Stimulated activated CD4-positive, alpha-beta T cell treated with anti-CD3 and anti-CD28 coated beads, Interleukin-15, amount 100 ng/mL, for 1 hour (primary cell): ENCODE measurements around the gene AARS2.
A peak's percentile ranks its signal among the peaks of the same experiment; 100 is the strongest.

Experiments
- DNase-seq, 2 donors: peaks; one replicate each; pipeline ENCODE4 v3.0.0-alpha.2; 2020; ENCODE audit warnings: low read depth in 1 of 2, low spot score in 1 of 2

AARS2 gene

DNA sequence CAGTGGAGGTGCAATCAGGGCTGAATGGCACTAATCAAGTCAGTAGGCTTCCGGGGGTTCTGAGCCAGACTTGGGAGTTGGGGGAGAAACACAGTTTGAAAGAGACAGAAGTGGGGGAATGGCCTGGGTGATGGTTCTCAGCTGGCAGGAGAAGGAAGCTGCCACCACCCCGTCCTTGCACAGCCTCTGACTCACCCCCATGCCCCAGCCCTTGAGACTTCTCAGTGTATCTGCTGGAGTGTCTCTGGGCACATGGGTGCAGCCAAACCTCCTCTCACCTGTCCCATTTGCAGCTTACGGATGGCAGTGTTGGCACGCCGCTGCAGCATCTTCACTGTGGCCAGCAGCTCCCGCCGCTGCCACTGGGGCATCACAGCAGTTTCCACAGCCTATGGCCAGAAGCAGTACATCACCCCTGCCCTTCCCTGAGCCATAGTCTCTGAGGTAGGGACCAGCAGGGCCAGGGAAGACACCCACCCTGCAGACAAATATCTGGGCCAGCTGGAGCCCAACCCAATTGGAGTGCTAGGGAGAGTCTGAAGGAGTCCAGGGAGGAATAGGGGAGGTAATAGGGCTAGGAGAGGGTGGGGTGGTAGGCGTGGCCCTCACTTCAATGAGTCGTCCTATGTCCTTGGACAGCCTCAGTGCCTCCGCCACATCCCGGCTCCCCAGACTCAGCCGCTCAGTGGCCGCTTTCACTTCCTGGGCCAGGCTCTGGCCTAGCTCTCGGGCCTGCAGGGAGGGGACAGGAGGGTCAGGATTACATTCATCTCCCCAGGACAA, 11.2 kb downstream of the AARS2 start:
- DNase-seq: no peak

- DNase-seq: no peak
These were observed 12.0 kb downstream of the AARS2 start for GRCh38 chr6:44301106-44301505.

DNA sequence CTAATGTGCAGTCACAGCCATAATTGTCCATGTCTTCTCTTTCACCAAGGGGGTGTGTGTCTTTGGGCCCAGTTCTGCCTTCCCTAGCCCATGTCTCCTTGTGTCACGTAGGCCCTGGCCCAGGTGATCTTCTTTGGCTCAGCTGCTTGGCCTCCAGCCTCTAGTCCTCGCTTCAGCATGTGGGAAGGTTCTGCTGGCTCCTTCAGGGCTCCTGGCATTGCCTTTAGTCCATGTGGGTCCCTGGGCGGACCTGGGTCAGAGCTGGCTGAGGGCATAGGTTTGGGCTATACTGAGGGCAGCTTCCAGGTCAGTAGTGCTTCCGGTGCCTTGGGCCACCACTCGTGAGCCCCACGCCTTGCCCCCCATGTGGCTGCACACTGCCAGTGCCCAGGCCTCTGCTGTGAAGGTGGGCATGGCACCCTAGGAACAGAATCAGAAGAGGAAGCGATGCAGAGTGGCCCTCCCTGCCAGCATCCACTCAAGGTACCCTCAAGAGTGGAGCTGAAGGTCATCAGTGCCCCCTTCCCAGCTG, 12.8 kb downstream of the AARS2 start:
- no peak for DNase-seq

- no peak for DNase-seq
These were observed 14.3 kb downstream of the AARS2 start for GRCh38 chr6:44298864-44299263.

DNA sequence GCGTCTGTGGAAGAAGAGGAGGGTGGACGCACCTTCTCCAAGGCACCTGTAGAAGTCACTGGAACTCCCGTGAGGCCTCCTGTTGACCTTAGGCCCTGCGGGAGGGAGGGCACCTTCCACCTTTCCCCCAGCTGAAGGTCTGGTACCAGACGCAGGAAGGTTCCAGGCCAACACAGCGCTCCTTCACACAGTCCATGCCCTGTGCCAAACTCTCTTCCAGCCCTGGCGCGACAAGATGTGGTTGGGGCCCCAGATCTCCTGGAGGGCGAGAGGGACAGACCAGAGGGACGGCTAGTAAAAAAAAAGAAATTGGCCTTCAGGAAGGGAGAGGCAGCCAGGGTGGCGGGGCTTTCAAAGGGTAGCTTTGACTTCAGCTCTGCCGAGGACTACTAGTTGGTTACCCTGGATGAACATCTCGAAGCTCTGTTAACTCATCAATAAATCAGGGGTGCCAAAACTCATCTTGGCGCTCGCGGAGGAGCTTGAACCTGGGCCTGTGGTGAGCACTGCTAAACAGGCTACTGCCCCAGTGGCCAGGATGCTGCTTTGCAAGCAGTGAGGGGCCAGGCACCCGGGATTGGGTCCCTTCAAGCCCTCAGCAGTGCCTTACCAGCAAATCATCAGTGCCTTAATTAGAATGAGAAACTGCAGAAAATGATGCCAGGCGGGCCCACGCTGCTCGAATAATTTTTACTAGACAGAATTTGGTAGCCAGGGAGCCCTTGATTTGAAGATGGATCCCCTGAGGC, 14.9 kb downstream of the AARS2 start:
- no peak for DNase-seq

DNA sequence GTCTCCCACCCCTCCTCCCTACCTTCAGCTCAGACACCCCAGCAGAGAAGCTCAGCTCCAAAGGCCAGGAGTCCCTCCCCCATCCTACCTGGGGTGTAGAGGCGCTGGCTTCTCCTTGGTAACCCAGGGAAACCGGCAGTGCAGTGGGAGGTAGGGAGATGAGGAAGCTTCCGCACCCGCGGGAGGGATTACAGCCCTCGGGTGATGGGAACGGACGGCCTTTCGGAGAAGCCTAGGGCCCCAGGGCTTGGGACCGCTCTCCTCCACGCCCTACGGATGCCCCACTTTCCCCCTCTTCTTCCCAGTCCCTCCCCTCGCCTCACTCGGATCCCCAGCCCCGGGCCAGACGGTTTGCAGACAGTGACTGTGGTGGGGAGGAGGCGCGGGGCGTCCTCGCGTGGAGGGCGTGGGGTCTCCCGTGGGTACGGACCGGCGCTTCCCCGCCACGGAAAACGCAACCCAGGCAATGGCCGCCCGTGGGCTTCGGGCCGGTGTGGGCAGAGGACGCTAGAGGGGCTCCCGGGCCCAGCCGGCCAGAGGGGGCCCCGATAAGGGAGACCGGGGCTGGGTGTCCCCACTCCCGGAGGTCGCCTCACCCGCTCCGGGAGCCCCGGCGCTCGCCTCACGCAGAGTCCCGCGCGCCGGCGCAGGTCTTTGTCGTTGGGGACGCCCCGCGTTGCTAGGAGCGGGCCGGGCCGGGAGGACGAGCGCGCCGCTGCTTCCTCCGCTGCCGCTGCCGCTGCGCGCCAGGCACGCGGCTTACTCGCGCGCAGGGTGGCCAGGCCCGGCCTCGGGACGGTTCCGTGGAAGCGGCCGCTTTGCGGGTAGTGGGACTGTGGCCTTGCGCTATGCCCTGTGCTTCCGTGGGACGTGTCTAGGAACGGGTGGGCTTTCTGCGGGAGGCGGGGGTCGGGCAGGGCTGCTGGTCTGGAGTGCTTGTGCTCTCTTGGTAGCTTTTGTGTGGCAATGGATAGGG, 15.8 kb downstream of the AARS2 start:
- DNase-seq: peak in 1 of 2 donors; percentile 46

GRCh38 chr6:44294832-44295791, 18.0 kb downstream of the AARS2 start:
- DNase-seq: no peak

DNA sequence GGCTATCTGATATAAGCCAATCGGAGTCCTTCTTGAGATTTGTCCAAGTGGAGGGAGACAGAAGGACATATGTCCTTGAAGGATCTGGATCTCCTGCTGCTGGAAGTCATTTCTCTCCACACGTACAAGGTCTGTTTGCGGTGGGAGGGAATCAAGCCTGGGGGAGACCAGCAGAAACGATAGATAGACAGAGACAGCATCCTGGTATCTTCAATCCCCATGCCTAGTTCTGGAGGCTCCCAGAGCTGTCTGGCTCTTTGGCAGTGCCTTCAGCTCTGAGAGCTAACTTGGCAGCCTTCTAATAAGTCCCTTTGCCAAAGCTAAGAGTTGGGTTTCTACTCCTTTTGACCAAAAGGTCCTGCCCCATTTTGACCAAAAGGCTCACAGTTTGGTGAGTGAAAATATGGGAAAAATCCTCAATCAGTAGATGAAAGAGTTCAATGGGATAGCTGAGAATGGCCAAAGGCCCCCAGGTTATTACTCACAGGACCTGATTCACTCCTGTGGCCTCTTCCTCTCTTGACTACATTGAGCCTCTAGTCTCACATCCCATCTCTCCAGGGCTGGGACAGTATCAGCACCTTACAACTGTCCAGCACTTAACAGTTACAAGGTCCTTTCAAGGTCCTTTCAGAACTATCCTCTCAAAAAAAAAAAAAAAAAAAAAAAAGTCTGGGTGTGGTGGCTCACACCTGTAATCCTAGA, 20.3 kb downstream of the AARS2 start:
- DNase-seq: no peak

GRCh38 chr6:44291841-44292240, 21.3 kb downstream of the AARS2 start:
- no peak for DNase-seq

GRCh38 chr6:44289726-44290260, 23.4 kb downstream of the AARS2 start:
- DNase-seq: no peak

GRCh38 chr6:44286747-44287146, 26.4 kb downstream of the AARS2 start:
- DNase-seq: no peak

DNA sequence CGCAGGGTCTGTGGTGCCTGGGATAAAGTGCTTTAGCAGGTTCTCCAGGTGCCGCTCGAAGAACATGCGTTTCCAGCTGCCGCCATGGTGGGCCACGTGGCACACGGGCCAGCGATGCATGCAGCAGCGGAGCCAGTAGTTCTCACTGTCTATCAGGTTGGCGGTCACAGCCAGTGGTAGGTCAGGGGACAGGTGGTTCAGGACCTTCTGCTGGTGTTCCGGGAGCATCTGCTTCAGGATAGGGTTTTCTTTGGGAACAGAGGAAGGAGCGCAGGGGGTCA, 26.9 kb downstream of the AARS2 start:
- no peak for DNase-seq

DNA sequence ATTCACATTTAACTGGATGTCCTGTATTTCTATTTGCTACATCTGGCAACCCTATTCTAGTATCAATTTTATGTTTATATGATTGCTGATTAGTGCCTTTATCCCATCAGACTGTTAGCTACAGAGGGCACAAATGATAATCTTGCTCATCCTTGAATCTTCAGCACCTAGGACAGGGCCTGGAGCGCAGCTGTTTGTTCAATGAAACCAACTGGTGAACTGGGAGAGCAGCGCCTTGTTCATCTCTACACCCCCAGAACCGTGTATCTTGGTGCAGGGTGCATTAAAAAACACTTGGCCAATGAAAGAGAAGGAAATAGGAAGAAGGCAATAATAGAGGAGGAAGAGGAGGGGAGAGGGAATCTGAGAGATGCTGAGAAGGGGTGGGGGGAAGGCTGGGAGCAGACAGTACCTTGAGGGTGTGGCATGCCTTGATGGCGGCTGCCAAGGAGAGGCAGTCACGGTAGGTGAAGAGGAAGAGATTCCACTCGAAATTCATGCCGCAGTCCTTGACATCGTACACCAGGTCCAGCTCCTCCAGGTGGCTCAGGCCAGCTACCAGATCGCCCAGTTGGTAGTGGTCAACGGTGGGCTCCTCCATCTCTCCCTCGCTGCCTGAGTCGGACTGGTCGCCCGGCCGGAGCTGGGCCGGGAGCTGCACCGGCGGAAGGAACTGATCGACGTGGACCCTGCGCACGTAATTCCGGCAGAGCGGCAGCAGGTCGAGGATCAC, 27.4 kb downstream of the AARS2 start:
- DNase-seq: no peak

DNA sequence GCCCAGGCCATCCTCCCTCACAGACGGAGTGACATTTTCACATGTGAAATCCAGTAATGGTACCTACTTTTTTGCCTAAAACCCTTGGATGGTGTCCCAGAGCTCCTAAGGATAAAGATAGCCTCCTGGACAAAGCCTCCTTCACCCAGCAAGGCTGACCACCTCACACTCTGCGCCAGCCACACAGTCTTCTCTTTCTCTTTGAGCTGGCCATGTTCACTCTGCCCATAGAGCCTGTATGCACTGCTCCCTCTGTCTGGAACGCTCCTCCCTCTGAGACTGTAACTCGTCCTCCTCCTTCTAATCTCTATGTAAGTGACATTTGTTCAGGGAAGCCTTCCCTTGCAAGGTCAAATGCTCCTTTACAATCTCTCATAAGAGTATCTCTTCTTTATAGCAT, 28.3 kb downstream of the AARS2 start:
- DNase-seq: no peak

- no peak for DNase-seq
These were observed 29.0 kb downstream of the AARS2 start for GRCh38 chr6:44284121-44284520.

- DNase-seq: no peak
These were observed 34.1 kb downstream of the AARS2 start for GRCh38 chr6:44278774-44279697.

DNA sequence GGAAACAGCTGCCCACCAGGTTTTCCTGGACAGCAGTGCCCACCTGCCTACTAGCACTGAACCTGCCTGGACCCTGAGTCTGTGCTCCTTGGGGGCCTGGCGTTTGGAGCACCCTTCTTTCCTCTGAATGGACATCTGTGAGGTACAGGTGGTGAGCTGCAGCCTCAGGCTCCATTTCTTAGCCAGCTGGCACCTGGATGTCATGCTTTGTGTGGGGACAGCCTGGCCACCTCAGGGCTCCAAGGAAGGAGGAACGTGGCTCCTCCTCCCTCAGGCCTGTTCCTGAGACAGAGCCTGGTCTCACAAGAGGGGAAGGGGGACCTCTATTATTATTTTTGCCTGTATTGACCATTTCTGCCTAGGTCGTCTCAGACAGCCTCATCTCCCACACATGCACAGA, 34.8 kb downstream of the AARS2 start:
- no peak for DNase-seq

- no peak for DNase-seq
These were observed 35.4 kb downstream of the AARS2 start for GRCh38 chr6:44277763-44278162.
